ENCODE measurements around the gene DNASE1L2.

Gene DNASE1L2

DNA sequence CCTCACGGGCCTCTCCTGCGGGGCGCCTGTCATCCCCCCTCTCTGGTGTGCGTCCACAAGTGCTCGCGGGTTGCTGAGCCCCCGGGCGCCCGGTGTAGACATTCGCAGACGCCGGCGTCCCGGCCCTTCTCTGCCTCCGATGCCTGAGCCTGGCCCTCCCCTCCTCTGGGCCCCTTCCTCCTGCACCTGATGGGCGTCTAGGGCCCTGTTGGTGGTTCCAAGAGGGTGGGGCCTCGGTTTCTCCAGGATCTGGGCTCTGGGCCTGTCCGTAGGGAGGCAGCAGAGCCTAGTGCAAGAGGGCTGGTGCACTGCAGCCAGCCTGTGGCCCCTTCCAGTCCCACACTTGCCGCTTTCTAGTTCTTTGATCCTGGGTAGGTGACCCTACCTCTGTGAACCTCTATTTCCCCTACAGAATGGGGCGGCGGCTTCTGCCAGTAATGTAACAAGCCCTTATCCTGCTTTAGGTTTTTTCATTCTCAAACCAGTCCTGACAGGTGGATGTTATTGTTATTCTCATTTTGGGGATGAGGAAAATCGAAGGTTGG is 12.2 kb upstream of the DNASE1L2 start:
- no peak for DNase-seq (ENCODE audit: low read depth)

DNA sequence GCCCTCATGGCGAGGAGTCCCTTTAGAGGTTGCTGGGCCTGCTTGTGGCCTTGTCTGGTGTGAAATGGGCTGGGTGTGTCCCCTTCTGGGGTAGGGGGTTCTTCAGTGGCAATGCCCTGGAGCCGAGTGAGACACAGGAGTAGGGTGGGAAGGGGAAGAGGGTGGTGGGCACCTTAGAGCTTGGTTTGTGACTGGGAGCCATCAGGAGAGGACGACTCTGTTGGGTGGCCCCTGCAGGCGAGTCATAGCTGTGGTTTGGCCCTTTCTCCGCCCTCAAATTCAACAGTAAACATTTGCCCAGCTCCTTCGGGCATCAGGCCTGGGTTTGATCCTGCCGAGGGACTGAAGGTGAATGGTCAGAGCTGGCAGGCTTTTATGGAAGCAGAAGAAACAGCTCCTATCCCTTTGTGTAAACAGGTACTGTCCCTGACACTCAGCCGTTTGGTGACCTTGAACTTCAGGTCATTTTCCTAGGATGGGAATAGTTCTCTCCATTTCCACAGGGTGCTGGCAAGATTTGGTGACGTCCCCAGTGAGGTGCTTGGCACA is 9.9 kb upstream of the DNASE1L2 start:
- DNase-seq (ENCODE audit: low read depth), result no peak

DNA sequence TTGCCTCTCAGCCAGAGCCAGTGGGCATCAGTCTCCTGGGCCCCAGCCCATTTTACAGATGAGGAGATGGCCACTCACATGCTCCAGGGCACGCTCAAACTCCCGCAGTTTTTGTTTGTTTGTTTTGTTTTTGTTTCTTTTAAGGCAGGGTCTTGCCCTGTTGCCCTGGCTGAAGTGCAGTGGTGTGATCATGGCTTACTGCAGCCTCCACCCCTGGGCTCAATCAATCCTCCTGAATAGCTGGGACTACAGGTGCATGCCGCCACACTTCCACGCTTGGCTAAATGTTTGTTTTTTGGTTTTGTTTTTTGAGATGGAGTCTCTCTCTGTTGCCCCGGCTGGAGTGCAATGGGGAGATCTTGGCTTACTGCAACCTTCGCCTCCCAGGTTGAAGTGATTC is 9.3 kb upstream of the DNASE1L2 start:
- no peak for DNase-seq (ENCODE audit: low read depth)

DNA sequence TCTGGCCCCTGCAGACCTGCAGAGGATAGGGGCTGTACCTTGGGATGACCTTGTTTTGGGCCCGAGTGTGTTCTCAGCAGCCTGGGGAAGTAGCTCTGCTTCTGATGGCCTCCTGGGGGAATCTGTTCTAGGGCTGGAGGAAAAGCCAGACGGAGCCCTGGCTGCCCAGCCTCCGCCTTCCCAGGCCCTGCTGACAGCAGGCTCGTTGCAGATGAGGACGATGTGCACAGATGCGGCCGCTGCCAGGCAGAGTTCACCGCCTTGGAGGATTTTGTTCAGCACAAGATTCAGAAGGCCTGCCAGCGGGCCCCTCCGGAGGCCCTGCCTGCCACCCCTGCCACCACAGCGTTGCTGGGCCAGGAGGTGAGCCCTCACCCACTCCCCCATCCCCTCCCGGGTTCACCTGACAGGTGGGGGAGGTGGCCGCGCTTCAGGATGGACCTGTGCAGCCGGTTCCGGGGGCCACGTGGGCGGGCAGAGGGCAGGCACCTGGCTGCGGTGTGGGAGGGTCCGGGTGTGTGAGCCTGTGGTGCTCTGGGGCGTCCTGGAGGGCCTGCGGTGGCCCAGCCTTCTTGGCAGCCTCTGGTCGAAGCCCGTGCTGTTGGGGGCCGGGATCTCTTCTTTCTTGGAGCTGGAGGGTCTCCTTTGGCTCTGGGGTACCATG is 8.0 kb upstream of the DNASE1L2 start:
- DNase-seq (ENCODE audit: low read depth), result no peak

DNA sequence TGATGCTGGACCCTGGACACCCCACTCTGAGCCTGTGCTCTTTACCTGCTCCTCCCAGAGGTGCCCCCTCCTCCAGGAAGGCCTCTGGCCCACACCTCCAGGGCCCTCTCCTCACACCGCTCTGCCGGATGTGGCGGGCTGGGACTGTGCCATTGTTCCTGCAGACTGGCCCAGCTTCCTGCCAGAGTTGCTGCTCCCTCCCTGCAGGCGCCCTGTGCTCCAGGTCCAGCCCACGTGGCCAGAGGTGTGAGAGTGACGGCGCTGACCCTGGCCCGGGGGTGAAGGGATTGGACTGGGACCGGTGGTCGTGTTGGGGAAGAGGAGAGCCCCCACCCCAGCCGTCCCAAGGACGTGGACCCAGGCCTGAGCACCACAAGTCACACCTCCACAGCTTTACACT is 7.2 kb upstream of the DNASE1L2 start:
- no peak for DNase-seq (ENCODE audit: low read depth)

DNA sequence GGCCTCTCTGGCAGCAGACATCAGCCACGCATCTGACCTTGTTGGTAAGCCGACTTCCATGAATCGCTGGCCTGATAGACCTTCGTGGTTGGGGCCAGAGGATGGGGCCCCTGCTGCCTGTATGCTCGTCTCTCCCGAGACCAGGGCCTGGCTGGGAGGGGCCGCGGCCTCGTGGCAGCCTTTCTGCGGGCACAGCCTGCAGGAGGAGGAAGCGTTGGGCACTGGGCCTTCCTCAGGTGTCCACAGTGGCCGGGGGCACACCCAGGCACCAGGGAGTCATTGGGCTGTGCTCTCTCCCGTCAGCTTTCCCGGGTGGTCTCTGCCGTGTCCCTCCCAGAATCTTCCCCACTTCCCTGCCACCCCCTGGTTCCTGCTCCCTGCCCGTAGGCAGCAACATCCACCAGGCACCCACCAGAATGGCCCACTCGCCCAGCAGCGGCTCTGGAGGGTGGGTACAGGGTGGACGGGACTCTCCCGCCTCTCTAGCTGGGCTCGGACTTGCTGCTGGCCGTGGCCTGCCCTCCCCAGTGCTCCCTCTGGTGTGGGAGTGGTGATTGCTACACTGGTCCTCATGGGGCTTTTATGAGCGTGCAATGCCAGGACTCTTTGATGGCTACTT is 6.5 kb upstream of the DNASE1L2 start:
- DNase-seq (ENCODE audit: low read depth), result no peak

DNA sequence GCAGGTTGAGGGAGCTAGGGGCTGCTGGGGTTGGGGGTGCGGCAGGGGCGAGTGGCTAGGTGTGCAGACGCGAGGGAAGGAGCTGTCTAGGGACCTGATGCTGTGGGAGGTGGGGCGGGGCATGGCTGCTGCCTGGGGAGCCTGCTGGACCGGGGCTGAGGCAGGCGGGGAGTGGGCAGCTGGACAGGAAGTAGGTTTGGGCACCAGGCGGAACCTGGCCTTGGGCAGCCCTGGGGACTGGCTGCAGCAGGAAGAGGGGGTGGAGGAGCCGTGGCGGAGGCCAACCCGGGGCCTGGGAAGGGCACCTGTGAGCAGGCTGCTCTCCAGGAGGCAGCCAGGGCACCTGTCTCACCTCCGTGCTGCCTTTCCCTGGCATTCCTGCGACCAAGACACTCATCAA is 5.9 kb upstream of the DNASE1L2 start:
- DNase-seq (ENCODE audit: low read depth), result no peak

DNA sequence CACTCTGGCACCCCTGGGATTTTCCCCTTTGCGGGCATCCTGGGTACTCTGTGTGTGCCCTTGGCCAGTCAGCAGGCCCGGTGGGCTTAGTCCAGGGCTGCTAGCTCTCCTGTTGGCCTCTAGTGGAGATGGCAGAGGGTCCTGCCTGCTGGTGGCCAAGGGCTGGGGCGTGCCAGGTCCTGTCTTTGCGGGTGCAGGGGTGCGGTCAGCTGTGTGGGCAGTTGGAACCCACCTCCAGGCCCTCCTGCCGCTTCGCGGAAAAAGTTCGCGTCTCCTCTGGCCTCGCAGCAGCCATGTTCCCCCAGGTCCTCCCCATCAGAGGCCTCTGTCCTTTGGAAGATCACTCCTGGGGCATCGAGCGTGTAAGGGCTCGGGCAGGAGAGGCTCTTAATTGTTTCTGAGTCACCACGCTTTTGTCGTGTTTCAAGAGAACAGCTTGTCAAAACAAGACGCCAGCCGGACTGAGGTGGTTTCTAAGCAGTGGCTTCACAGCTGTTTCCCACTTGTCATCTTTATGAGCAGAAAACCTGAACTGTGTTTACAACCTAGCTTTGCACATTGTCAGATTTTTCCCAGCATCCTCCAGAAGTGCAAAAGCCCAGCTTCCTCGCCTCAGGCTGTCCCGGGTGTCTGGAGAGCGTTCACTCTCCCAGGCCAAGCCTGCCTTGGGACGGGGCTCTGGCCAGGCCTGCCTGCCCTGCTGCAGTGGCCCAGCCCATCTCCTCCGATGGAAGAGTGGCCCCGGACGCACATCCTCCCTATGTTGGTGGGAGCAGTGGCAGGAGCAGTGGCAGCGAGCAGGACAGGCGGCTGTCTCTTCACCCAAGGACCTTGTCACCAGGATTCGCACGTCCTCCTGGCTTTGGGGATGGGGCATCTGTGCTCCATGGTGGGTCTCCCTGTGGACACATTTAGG is 5.0 kb upstream of the DNASE1L2 start:
- no peak for DNase-seq (ENCODE audit: low read depth)

DNA sequence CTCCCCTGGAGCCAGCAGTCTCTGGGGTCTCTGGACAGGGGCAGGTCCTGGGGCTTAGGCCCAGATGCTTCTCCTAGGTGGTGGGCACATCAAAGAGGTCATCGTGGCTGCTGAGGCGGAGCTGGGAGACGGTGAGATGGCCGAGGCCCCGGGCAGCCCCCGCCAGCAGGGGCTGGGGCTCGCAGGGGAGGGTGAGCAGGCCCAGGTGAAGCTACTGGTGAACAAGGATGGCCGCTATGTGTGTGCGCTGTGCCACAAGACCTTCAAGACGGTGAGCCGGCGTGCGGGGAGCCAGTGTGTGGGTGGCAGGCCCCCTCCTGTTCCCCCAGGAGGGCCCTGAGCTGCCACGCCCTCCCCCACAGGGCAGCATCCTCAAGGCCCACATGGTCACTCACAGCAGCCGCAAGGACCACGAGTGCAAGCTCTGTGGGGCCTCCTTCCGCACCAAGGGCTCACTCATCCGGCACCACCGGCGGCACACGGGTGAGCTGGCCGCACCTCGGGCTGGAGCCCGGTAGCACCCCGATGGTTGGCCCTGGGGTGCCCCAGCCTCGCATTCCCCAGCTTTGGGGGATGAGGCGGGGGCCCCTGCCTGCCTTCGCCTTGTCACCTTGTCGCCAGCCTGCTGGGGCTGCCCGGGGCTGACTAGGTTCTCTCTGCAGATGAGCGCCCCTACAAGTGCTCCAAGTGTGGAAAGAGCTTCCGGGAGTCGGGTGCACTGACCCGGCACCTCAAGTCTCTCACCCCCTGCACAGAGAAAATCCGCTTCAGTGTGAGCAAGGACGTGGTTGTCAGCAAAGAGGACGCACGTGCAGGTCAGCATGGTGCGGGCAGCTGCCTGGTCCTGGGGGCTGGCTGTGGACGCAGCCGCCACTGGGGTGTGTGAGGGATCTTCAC is 3.9 kb upstream of the DNASE1L2 start:
- DNase-seq (ENCODE audit: low read depth), result no peak

DNA sequence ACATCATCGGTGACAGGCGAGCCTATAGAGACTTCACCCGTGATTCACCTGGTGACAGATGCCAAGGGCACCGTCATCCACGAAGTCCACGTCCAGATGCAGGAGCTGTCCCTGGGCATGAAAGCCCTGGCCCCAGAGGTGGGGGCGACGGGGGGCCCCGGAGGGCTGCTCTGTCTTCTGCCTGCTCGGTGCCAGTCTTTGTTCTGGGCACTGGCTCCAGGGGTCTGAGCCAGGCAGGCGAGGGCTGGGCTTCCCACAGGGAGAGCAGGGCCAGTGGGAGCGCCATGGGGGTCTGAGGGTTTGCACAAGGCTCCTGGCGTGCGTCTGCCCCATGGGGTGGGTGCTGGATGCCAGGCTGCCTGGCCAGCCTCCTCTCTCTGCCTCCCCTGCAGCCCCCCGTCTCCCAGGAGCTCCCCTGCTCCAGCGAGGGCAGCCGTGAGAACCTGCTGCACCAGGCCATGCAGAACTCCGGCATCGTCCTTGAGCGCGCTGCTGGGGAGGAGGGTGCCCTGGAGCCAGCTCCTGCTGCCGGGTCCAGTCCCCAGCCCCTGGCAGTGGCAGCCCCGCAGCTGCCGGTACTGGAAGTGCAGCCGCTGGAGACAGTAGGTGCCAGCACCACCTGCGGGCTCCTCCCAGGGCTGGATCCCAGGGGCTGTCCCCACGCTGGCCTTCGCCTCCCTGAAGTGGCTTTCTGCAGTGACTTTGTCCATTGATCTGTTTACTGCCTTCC is 3.0 kb upstream of the DNASE1L2 start:
- DNase-seq (ENCODE audit: low read depth), result no peak

DNA sequence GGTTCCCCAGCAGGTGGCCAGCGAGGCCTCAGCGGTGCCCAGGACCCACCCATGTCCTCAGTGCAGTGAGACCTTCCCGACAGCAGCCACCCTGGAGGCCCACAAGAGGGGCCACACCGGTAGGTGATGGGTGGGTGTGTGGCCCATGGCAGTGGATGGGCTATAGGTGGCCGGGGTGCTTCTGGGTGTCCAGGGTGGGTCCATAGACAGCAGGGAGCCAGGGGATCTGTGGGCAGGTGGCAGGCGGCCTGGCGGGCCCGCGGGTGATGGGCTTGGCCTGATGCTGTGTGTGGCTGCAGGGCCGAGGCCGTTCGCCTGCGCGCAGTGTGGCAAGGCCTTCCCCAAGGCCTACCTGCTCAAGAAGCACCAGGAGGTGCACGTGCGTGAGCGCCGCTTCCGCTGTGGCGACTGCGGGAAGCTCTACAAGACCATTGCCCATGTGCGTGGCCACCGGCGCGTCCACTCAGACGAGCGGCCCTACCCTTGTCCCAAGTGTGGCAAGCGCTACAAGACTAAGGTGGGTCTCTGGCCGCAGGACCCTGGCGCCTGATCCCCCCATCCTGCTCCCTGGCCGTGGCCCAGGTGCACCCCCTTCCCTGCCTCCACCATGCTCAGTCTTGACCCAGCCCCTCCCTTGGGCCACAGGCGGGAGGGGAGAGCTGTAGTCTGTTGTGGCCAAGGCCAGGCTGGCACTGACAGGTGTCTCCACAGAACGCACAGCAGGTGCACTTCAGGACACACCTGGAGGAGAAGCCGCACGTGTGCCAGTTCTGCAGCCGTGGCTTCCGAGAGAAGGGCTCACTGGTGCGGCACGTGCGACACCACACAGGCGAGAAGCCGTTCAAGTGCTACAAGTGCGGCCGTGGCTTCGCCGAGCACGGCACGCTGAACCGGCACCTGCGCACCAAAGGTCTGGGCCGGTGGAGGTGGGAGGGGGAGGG is 2.1 kb upstream of the DNASE1L2 start:
- DNase-seq (ENCODE audit: low read depth), result no peak

DNA sequence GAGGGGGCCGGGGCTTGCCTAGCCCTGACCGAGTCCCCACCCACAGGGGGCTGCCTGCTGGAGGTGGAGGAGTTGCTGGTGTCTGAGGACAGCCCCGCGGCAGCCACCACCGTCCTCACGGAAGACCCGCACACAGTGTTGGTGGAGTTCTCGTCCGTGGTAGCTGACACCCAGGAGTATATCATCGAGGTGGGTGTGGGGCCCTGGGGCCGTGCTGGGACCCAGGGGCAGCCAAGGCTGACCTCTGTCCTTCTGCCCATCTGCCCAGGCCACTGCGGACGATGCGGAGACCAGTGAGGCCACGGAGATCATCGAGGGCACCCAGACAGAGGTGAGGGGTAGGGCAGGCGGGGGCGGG is 1.5 kb upstream of the DNASE1L2 start:
- no peak for DNase-seq (ENCODE audit: low read depth)

DNA sequence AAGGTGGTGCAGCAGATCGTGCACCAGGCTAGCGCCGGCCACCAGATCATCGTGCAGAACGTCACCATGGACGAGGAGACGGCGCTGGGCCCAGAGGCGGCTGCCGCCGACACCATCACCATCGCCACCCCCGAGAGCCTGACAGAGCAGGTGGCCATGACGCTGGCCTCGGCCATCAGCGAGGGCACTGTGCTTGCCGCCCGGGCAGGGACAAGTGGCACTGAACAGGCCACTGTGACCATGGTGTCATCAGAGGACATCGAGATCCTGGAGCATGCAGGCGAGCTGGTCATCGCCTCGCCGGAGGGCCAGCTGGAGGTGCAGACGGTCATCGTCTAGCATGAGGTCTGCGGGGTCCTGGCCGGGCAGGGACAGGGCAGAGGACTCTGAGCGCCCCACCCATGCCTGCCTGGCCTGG is 1.0 kb upstream of the DNASE1L2 start:
- no peak for DNase-seq (ENCODE audit: low read depth)

DNA sequence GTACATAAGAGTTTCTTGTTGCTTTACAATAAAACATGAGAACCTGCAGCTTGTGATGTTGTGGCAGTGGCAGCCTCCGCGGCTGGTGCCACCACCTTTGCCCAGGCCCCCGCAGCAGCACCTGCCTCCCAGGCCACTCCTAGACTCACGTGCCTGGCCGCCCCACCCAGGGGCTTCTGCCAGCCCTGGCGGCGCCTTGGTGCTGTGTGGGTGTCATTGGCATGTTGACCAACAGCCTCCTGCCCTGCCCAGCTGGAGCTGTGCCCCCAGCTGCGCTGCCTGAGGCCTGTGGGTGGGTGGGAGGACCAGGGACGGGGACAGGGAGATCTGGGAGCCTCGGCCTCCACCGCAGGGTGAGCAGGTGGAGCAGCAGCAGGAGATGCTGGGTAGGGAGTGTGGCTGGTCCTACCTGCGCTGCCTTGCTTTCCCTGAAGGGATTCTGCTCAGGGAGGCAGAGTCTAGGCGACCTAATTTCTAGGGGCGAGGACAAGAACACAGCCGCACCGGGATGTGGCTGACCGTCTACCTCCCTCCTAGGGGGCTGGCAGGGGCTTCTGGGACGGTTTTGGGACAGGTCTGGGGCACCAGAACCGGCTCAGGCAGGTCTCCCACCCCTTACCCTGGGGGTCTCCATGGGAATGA is 428 bp upstream of the DNASE1L2 start:
- DNase-seq (ENCODE audit: low read depth), result no peak

DNA sequence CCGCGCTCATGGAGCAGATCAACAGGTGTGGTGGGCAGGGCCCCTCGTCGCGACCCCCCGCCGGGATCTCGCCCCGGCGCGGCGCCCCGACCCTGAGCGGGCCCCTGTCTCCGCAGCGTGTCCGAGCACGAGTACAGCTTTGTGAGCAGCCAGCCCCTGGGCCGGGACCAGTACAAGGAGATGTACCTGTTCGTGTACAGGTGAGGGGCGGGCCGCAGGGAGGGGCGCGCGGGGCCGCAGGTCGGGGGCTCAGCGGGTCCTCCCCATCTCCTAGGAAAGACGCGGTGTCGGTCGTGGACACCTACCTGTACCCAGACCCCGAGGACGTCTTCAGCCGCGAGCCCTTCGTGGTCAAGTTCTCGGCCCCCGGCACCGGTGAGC is 848 bp downstream of the DNASE1L2 start:
- DNase-seq (ENCODE audit: low read depth), result no peak

DNA sequence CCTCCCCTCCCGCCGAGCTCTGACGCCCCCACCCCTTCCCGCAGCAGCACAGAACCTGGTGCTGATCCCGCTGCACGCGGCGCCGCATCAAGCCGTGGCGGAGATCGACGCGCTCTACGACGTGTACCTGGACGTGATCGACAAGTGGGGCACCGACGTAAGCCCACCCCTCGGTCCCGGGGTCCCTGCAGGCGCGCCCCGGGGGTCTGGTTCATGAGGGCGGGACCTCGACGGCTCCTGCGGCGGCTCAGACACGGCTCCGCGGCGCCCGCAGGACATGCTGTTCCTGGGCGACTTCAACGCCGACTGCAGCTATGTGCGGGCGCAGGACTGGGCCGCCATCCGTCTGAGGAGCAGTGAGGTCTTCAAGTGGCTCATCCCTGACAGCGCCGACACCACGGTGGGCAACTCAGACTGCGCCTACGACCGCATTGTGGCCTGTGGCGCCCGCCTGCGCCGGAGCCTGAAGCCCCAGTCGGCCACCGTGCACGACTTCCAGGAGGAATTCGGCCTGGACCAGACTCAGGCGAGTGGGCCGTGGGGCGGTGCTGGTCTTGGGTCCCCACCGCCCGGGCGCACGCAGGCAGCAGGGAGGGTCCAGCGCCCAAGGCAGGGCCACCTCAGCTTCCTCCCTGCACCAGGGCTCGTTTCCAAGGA is 1.4 kb downstream of the DNASE1L2 start:
- DNase-seq (ENCODE audit: low read depth), result no peak

DNA sequence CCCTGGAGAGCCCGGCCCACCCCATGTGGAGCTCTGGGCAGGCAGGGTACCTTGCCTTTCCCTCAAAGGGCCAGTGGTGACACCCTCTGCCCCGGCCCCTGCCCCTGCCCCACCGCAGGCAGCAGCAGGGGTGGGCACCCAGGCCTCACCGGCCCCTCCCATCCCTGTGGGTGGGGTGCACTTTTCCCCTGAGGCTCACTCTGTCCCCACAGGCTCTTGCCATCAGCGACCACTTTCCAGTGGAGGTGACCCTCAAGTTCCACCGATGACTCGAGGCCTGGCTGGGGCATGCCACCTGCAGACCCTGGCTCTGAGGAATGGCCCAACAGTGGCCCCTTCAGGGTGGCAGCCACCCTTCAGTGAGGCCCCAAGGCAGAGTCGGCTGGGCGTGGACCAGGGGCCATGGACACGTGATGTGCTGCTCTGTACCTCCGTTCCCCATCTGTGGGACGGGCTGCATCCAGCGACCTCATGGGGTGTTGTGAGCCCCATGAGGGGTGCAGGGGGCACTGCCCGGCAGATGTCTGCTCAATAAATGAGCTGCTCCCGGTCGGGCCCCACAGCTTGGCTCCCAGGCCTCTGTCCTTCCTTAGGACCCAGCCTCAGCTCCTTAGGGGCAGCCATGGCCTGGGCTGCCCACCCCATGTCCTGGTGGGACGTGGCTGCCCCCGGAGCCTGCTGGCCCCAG is 2.0 kb downstream of the DNASE1L2 start:
- DNase-seq (ENCODE audit: low read depth), result no peak
